OCI-LY7 (cell line): ENCODE data around the gene RNF213. TPM values are rescaled to one million over a fixed set of nuclear protein-coding genes. Genes with fewer than 3 reads are reported as not detected.

ENCODE experiments used
- BruUV-seq: library from RNA; stranded (reverse); fragments of 400-500 nt; replicated peaks from 2 replicates; lab custom pipeline; 2021; lab: Mats Ljungman, UMichigan
- CTCF ChIA-PET: fragments of 300-600 bp; sonication (Branson Sonifier 250); formaldehyde crosslinking; loops from one replicate; lab custom pipeline; 2022; ENCODE audit warnings: antibody characterized with exemption; ENCODE audit not compliant: unreplicated experiment; lab: Charles Lee
- POLR2A ChIA-PET: fragments of 300-600 bp; sonication (Branson Sonifier 250); formaldehyde crosslinking; loops from one replicate; lab custom pipeline; 2022; ENCODE audit warnings: antibody characterized with exemption; lab: Charles Lee
- DNase-seq: peaks from one replicate; pipeline ENCODE4 v3.0.0-alpha.2; 2015; ENCODE audit warnings: low spot score
- H2AFZ ChIP-seq: fragments of 200-600 bp; sonication (generic), shearing (Covaris generic); 2 replicates; pipeline ENCODE4 v1.6.1; 2014; ENCODE audit warnings: mild to moderate bottlenecking, antibody characterized with exemption, low read length, moderate library complexity
- H3K27ac ChIP-seq: fragments of 200-600 bp; sonication (generic); 2 replicates; pipeline ENCODE4 v1.5.1; 2014; ENCODE audit warnings: mixed run types, low read depth, mild to moderate bottlenecking, moderate library complexity, low read length, inconsistent platforms; ENCODE audit not compliant: poor library complexity, severe bottlenecking
- H3K36me3 ChIP-seq: fragments of 200-600 bp; sonication (generic); 2 replicates; pipeline ENCODE4 v1.6.1; 2014; ENCODE audit warnings: mild to moderate bottlenecking, antibody characterized with exemption, low read length, moderate library complexity, mixed read lengths; ENCODE audit not compliant: insufficient read depth
- H3K4me1 ChIP-seq: fragments of 200-600 bp; sonication (generic); 2 replicates; pipeline ENCODE4 v1.5.1; 2014; ENCODE audit warnings: mild to moderate bottlenecking, low read length; ENCODE audit not compliant: insufficient read depth, poor library complexity, severe bottlenecking
- H3K4me2 ChIP-seq: fragments of 200-600 bp; sonication (generic); 2 replicates; pipeline ENCODE4 v1.6.1; 2014; ENCODE audit warnings: mild to moderate bottlenecking, low read length
- H3K4me3 ChIP-seq: fragments of 200-600 bp; sonication (generic); 2 replicates; pipeline ENCODE4 v1.5.1; 2014; ENCODE audit warnings: mild to moderate bottlenecking, low read depth, low read length; ENCODE audit not compliant: poor library complexity, severe bottlenecking
- H3K79me2 ChIP-seq: fragments of 200-600 bp; sonication (generic); 2 replicates; pipeline ENCODE4 v1.6.1; 2016; ENCODE audit warnings: low read depth, mild to moderate bottlenecking, low read length, moderate library complexity, mixed read lengths; ENCODE audit not compliant: insufficient read depth
- H3K9me2 ChIP-seq: fragments of 200-600 bp; sonication (generic); 2 replicates; pipeline ENCODE4 v1.6.1; 2016; ENCODE audit warnings: mild to moderate bottlenecking, low read length, mixed read lengths; ENCODE audit not compliant: insufficient read depth
- H3K9me3 ChIP-seq: fragments of 200-600 bp; sonication (generic); 2 replicates; pipeline ENCODE4 v1.6.1; 2014; ENCODE audit warnings: mild to moderate bottlenecking, mixed run types, low read length, mixed read lengths
- H4K20me1 ChIP-seq: fragments of 200-600 bp; sonication (generic); 2 replicates; pipeline ENCODE4 v1.6.1; 2014; ENCODE audit warnings: mild to moderate bottlenecking, antibody characterized with exemption, low read length, moderate library complexity, mixed read lengths; ENCODE audit not compliant: insufficient read depth
- CTCF ChIP-seq: fragments of 200-600 bp; sonication (generic); conservative IDR thresholded peaks from 2 replicates; pipeline ENCODE4 v1.5.1; 2014; ENCODE audit warnings: mild to moderate bottlenecking, antibody characterized with exemption, low read length, moderate library complexity, mixed read lengths
- EZH2phosphoT487 ChIP-seq: fragments of 200-600 bp; sonication (generic); IDR thresholded peaks from 2 replicates; pipeline ENCODE4 v1.6.1; 2018; ENCODE audit warnings: low read depth, borderline replicate concordance, mild to moderate bottlenecking, mixed run types, antibody characterized with exemption, low read length, moderate library complexity, mixed read lengths
- intact Hi-C: fragments of 100-400 bp; cut with micrococcal nuclease; formaldehyde crosslinking; loops from one replicate; pipeline ENCODE4 v1.10.0; 2022; ENCODE audit not compliant: unreplicated experiment
- total RNA-seq, 2 experiments: library from RNA; depleted of rRNA in 1 of 2; stranded (reverse); fragments of >200 nt in 1 of 2; shearing (Covaris generic) in 1 of 2; gene quantifications; 2 replicates each; pipeline ENCODE4 v1.2.3, GENCODE V29; 2014 to 2022

The RNF213 gene
- total RNA-seq, 2 experiments from 2014 or later, result 58.8 to 68.6 TPM

- Histone ChIP-seq H3K4me3 (no peak overlapping the region), H3K27ac (no peak overlapping the region), H3K9me2 (no peaks in the 10 kb centered on the region), H4K20me1 (no peaks in the 10 kb centered on the region), H3K4me1 (peaks cover 10% of the 10 kb centered on the region), H3K9me3 (no peaks in the 10 kb centered on the region), H2AFZ (no peak overlapping the region), H3K36me3 (no peaks in the 10 kb centered on the region), H3K4me2 (no peak overlapping the region), H3K79me2 (no peaks in the 10 kb centered on the region)
- peak; percentile 66 for DNase-seq
- intact Hi-C loops, result no loop called here
- no TSS peak for BruUV-seq
- CTCF ChIA-PET, result interaction anchor here (0.9 kb wide), 1 partner anchor 30 kb away, joined by 3 read pairs; no protein-coding TSS in a partner anchor
- POLR2A ChIA-PET, result interaction anchor here (1.3 kb wide), 1 partner anchor 9 kb away, joined by 4 read pairs; no protein-coding TSS in a partner anchor
- no peak for TF ChIP-seq EZH2phosphoT487
- TF ChIP-seq CTCF, result no peak
Observed at GRCh38 chr17:80424878-80425765, 164.5 kb downstream of the RNF213 start.

GRCh38 chr17:80425835-80426426, 165.3 kb downstream of the RNF213 start:
- CTCF ChIA-PET, result no interaction called here
- intact Hi-C loops, result loop anchor here (2.0 kb wide), 1 partner anchor 555 kb away; no protein-coding TSS in a partner anchor
- BruUV-seq, result no TSS peak
- no peak for DNase-seq
- no peaks in the 10 kb centered on the region for H4K20me1 ChIP-seq
- H3K9me3 ChIP-seq, result no peaks in the 10 kb centered on the region
- no peak overlapping the region for H3K4me2 ChIP-seq
- H3K27ac ChIP-seq, result no peak overlapping the region
- no peaks in the 10 kb centered on the region for H3K9me2 ChIP-seq
- H3K4me1 ChIP-seq, result peaks cover 10% of the 10 kb centered on the region
- H3K4me3 ChIP-seq, result no peak overlapping the region
- POLR2A ChIA-PET, result no interaction called here
- TF ChIP-seq EZH2phosphoT487 (no peak), CTCF (no peak)
- H3K36me3 ChIP-seq, result no peaks in the 10 kb centered on the region
- no peak overlapping the region for H2AFZ ChIP-seq
- H3K79me2 ChIP-seq, result no peaks in the 10 kb centered on the region
